Activated CD4-positive, alpha-beta memory T cell treated with anti-CD3 and anti-CD28 coated beads, Interleukin-2, amount 10 ng/mL, durations not matched to agents 7 days and 5 days (primary cell): ENCODE data around the gene ANTXR2. TPM values are rescaled to one million over a fixed set of nuclear protein-coding genes. Genes with fewer than 3 reads are reported as not detected.

ENCODE experiments used
- CTCF ChIA-PET: fragments of 350-600 bp; sonication (Branson Sonifier 250); formaldehyde crosslinking; loops from one replicate; lab custom pipeline; 2021; ENCODE audit warnings: antibody characterized with exemption, inconsistent platforms; lab: Charles Lee
- POLR2A ChIA-PET: fragments of 350-600 bp; sonication (Branson Sonifier 250); formaldehyde crosslinking; loops from one replicate; lab custom pipeline; 2021; ENCODE audit warnings: antibody characterized with exemption; lab: Charles Lee
- DNase-seq: peaks from one replicate; pipeline ENCODE4 v3.0.0-alpha.2; 2020
- H3K27ac Mint-ChIP-seq: one replicate; pipeline ENCODE4 v1.8.0; 2021; ENCODE audit warnings: mild to moderate bottlenecking, mixed read lengths
- H3K27me3 Mint-ChIP-seq: one replicate; pipeline ENCODE4 v1.8.0; 2021; ENCODE audit warnings: mixed read lengths
- H3K36me3 Mint-ChIP-seq: one replicate; pipeline ENCODE4 v1.8.0; 2021; ENCODE audit warnings: low read depth, mixed read lengths
- H3K4me1 Mint-ChIP-seq: one replicate; pipeline ENCODE4 v1.8.0; 2021; ENCODE audit warnings: mixed read lengths
- H3K4me3 Mint-ChIP-seq: one replicate; pipeline ENCODE4 v1.8.0; 2021; ENCODE audit warnings: mild to moderate bottlenecking, mixed read lengths
- H3K9me3 Mint-ChIP-seq: one replicate; pipeline ENCODE4 v1.8.0; 2021; ENCODE audit warnings: mixed read lengths
- total RNA-seq, 2 experiments: library from RNA; stranded (reverse); gene quantifications; one replicate each; pipeline ENCODE4 v1.2.3, GENCODE V29; 2021

ANTXR2 gene
- total RNA-seq, 2 experiments from 2014 or later: 113 to 114 TPM

- peaks cover 3% of the 10 kb centered on the region for H3K27me3 Mint-ChIP-seq
- ChIA-PET POLR2A (no interaction called here), CTCF (no interaction called here)
- no peak overlapping the region for H3K27ac Mint-ChIP-seq
- H3K4me1 Mint-ChIP-seq: no peaks in the 10 kb centered on the region
- H3K4me3 Mint-ChIP-seq: no peak overlapping the region
- DNase-seq: no peak
- H3K36me3 Mint-ChIP-seq: no peaks in the 10 kb centered on the region
- H3K9me3 Mint-ChIP-seq: peaks cover 7% of the 10 kb centered on the region
Observed at GRCh38 chr4:79877511-79877910, 195.5 kb downstream of the ANTXR2 start.

GRCh38 chr4:79875344-79875899 is 197.6 kb downstream of the ANTXR2 start:
- POLR2A ChIA-PET: no interaction called here
- CTCF ChIA-PET: no interaction called here
- H3K27me3 Mint-ChIP-seq: peaks cover 1% of the 10 kb centered on the region
- no peaks in the 10 kb centered on the region for H3K4me1 Mint-ChIP-seq
- peaks cover 7% of the 10 kb centered on the region for H3K9me3 Mint-ChIP-seq
- no peak for DNase-seq
- no peak overlapping the region for H3K27ac Mint-ChIP-seq
- H3K36me3 Mint-ChIP-seq: no peaks in the 10 kb centered on the region
- H3K4me3 Mint-ChIP-seq: no peak overlapping the region

- ChIA-PET CTCF (no interaction called here), POLR2A (no interaction called here)
- Mint-ChIP-seq H3K27me3 (peaks cover 4% of the 10 kb centered on the region), H3K4me1 (no peaks in the 10 kb centered on the region), H3K9me3 (peaks cover 7% of the 10 kb centered on the region), H3K4me3 (no peak overlapping the region), H3K27ac (no peak overlapping the region), H3K36me3 (no peaks in the 10 kb centered on the region)
- DNase-seq: no peak
Observed at GRCh38 chr4:79874197-79874596, 198.8 kb downstream of the ANTXR2 start.

- Mint-ChIP-seq H3K4me1 (no peaks in the 10 kb centered on the region), H3K36me3 (no peaks in the 10 kb centered on the region), H3K27ac (no peak overlapping the region), H3K9me3 (peaks cover 1% of the 10 kb centered on the region), H3K27me3 (peaks cover 4% of the 10 kb centered on the region), H3K4me3 (no peak overlapping the region)
- POLR2A ChIA-PET: no interaction called here
- CTCF ChIA-PET: no interaction called here
- no peak for DNase-seq
Observed at GRCh38 chr4:79872738-79873137, 200.3 kb downstream of the ANTXR2 start.

GRCh38 chr4:79871961-79872360 is 201.1 kb downstream of the ANTXR2 start:
- Mint-ChIP-seq H3K9me3 (no peaks in the 10 kb centered on the region), H3K4me3 (no peak overlapping the region), H3K4me1 (no peaks in the 10 kb centered on the region), H3K27ac (no peak overlapping the region), H3K36me3 (no peaks in the 10 kb centered on the region), H3K27me3 (peaks cover 4% of the 10 kb centered on the region)
- CTCF ChIA-PET: no interaction called here
- no peak for DNase-seq
- POLR2A ChIA-PET: no interaction called here

- CTCF ChIA-PET: no interaction called here
- H3K4me1 Mint-ChIP-seq: no peaks in the 10 kb centered on the region
- POLR2A ChIA-PET: interaction anchor here (1.1 kb wide), 1 partner anchor 188 kb away, joined by 3 read pairs; no protein-coding TSS in a partner anchor
- peaks cover 6% of the 10 kb centered on the region for H3K27me3 Mint-ChIP-seq
- H3K36me3 Mint-ChIP-seq: no peaks in the 10 kb centered on the region
- H3K27ac Mint-ChIP-seq: no peak overlapping the region
- no peak overlapping the region for H3K4me3 Mint-ChIP-seq
- no peak for DNase-seq
- no peaks in the 10 kb centered on the region for H3K9me3 Mint-ChIP-seq
Observed at GRCh38 chr4:79869597-79870237, 203.3 kb downstream of the ANTXR2 start.

GRCh38 chr4:79865201-79865597 is 207.8 kb downstream of the ANTXR2 start:
- POLR2A ChIA-PET: no interaction called here
- Mint-ChIP-seq H3K27me3 (peaks cover 7% of the 10 kb centered on the region), H3K27ac (no peak overlapping the region), H3K4me1 (no peaks in the 10 kb centered on the region), H3K36me3 (no peaks in the 10 kb centered on the region), H3K4me3 (no peak overlapping the region), H3K9me3 (no peaks in the 10 kb centered on the region)
- CTCF ChIA-PET: no interaction called here
- DNase-seq: no peak

- no peaks in the 10 kb centered on the region for H3K4me1 Mint-ChIP-seq
- no peak overlapping the region for H3K27ac Mint-ChIP-seq
- POLR2A ChIA-PET: no interaction called here
- no peak for DNase-seq
- H3K4me3 Mint-ChIP-seq: no peak overlapping the region
- H3K36me3 Mint-ChIP-seq: no peaks in the 10 kb centered on the region
- H3K27me3 Mint-ChIP-seq: peaks cover 6% of the 10 kb centered on the region
- CTCF ChIA-PET: no interaction called here
- H3K9me3 Mint-ChIP-seq: no peaks in the 10 kb centered on the region
Observed at GRCh38 chr4:79864500-79865200, 208.4 kb downstream of the ANTXR2 start.

- ChIA-PET CTCF (no interaction called here), POLR2A (no interaction called here)
- no peak for DNase-seq
- H3K4me1 Mint-ChIP-seq: no peaks in the 10 kb centered on the region
- no peaks in the 10 kb centered on the region for H3K9me3 Mint-ChIP-seq
- no peaks in the 10 kb centered on the region for H3K36me3 Mint-ChIP-seq
- peaks cover 4% of the 10 kb centered on the region for H3K27me3 Mint-ChIP-seq
- H3K27ac Mint-ChIP-seq: no peak overlapping the region
- H3K4me3 Mint-ChIP-seq: no peak overlapping the region
Observed at GRCh38 chr4:79863333-79863732, 209.7 kb downstream of the ANTXR2 start.

- CTCF ChIA-PET: no interaction called here
- H3K27me3 Mint-ChIP-seq: peaks cover 4% of the 10 kb centered on the region
- DNase-seq: no peak
- H3K27ac Mint-ChIP-seq: no peak overlapping the region
- H3K4me1 Mint-ChIP-seq: no peaks in the 10 kb centered on the region
- no peaks in the 10 kb centered on the region for H3K36me3 Mint-ChIP-seq
- no peaks in the 10 kb centered on the region for H3K9me3 Mint-ChIP-seq
- H3K4me3 Mint-ChIP-seq: no peak overlapping the region
- POLR2A ChIA-PET: no interaction called here
Observed at GRCh38 chr4:79862821-79863220, 210.2 kb downstream of the ANTXR2 start.

GRCh38 chr4:79857811-79858210 is 215.2 kb downstream of the ANTXR2 start:
- no peaks in the 10 kb centered on the region for H3K36me3 Mint-ChIP-seq
- CTCF ChIA-PET: no interaction called here
- H3K27me3 Mint-ChIP-seq: peaks cover 1% of the 10 kb centered on the region
- no peaks in the 10 kb centered on the region for H3K9me3 Mint-ChIP-seq
- no peak overlapping the region for H3K4me3 Mint-ChIP-seq
- H3K4me1 Mint-ChIP-seq: no peaks in the 10 kb centered on the region
- no peak for DNase-seq
- POLR2A ChIA-PET: no interaction called here
- H3K27ac Mint-ChIP-seq: no peak overlapping the region

- ChIA-PET POLR2A (no interaction called here), CTCF (no interaction called here)
- Mint-ChIP-seq H3K27me3 (no peaks in the 10 kb centered on the region), H3K4me1 (no peaks in the 10 kb centered on the region), H3K9me3 (no peaks in the 10 kb centered on the region), H3K36me3 (no peaks in the 10 kb centered on the region), H3K27ac (no peak overlapping the region), H3K4me3 (no peak overlapping the region)
- DNase-seq: no peak
Observed at GRCh38 chr4:79856196-79856595, 216.8 kb downstream of the ANTXR2 start.

GRCh38 chr4:79854856-79855502 is 218.1 kb downstream of the ANTXR2 start:
- Mint-ChIP-seq H3K4me3 (no peak overlapping the region), H3K27ac (no peak overlapping the region), H3K36me3 (no peaks in the 10 kb centered on the region), H3K27me3 (no peaks in the 10 kb centered on the region), H3K9me3 (no peaks in the 10 kb centered on the region), H3K4me1 (no peaks in the 10 kb centered on the region)
- ChIA-PET CTCF (no interaction called here), POLR2A (interaction anchor here (0.8 kb wide), 1 partner anchor 95 kb away, joined by 3 read pairs; no protein-coding TSS in a partner anchor)
- DNase-seq: no peak
